GM12873 (cell line): ENCODE measurements around the gene CDH22.
A peak's percentile ranks its signal among the peaks of the same experiment; 100 is the strongest.

ENCODE experiments used
- CTCF ChIP-seq: IDR thresholded peaks from 2 replicates; pipeline ENCODE4 v1.5.1; 2012; ENCODE audit warnings: low read depth, mild to moderate bottlenecking, moderate library complexity, low read length, control low read depth; ENCODE audit not compliant: insufficient read depth; ENCODE audit errors: missing control alignments

Gene CDH22

GRCh38 chr20:46178891-46179290, 129.4 kb downstream of the CDH22 start:
- no peak for TF ChIP-seq CTCF

- TF ChIP-seq CTCF: no peak
Measured at GRCh38 chr20:46177768-46178167, 130.5 kb downstream of the CDH22 start.

GRCh38 chr20:46176739-46177378, 131.4 kb downstream of the CDH22 start:
- no peak for TF ChIP-seq CTCF

GRCh38 chr20:46175127-46175494, 133.2 kb downstream of the CDH22 start:
- TF ChIP-seq CTCF: no peak

- peak; percentile 74 for TF ChIP-seq CTCF
Measured at GRCh38 chr20:46174469-46175126, 133.7 kb downstream of the CDH22 start.

- no peak for TF ChIP-seq CTCF
Measured at GRCh38 chr20:46173652-46174468, 134.4 kb downstream of the CDH22 start.

- no peak for TF ChIP-seq CTCF
Measured at GRCh38 chr20:46172961-46173536, 135.2 kb downstream of the CDH22 start.
